DMS114 treated with DMSO at 0.1 percent for 48 hours (cell line): ENCODE measurements around the gene ANO10.
A peak's percentile ranks its signal among the peaks of the same experiment; 100 is the strongest.
"Not testable (repeated sequence)": the region's sequence is repeated elsewhere in the genome, so short reads cannot be mapped to it uniquely, and the experiment has no call there.

Experiments used
- DNase-seq: peaks from one replicate; lab custom pipeline; 2025; ENCODE audit not compliant: unreplicated experiment; lab: John Stamatoyannopoulos, UW

The ANO10 gene

DNA sequence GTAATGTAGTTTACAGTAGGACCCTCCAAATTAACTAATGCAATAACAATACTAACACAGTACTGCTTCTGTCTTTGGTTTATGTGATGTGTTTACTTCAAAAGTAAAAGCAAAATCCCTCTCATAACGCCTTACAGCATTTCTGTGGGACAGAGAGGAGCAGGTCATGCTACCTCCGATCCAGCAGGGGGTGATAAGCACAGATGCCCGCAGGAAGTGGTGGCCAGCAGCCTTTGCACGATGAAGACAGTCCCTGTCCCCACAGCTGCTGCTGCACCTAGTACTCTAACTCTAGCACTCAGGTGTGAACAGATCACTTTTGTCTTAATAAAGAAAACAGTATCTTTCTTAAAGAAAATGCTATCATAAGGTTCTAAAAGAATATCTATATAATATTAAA is 38.3 kb downstream of the ANO10 start:
- no peak for DNase-seq

DNA sequence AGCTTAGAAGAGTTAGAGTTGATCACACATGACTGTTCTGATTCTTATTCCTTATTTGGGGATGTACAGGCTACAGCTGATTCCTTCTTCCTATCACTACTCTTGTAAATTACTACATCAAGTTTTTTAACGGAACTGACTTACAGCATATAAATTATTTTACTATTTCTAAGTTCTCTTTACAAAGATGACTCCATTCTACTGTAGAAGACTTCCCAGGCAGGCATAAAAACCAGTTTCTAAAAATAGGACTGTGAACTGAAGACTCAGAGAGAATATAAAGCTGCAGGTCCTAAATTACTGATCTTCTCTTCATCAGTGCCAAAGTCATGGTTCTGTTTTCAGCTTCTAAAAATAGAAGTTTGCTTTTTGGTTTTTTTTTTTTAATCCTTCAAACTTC is 38.9 kb downstream of the ANO10 start:
- DNase-seq: no peak

DNA sequence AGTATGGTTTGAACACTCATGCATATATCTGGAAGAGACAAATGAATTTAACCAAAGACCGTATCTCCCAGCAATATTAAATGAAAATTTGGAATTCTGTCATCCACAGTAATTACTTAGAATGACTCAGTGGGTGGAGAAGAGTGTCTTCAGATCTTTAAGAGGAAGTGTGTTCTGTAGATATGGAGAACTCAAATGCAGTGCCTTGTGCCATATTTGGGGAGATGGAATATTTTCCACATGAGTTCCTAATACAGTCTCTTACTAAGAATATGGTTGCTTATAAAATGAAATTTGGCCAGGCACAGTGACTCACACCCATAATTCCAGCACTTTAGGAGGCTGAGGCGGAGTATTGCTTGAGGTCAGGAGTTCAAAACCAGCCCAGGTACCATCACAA is 40.5 kb downstream of the ANO10 start:
- DNase-seq: no peak

DNA sequence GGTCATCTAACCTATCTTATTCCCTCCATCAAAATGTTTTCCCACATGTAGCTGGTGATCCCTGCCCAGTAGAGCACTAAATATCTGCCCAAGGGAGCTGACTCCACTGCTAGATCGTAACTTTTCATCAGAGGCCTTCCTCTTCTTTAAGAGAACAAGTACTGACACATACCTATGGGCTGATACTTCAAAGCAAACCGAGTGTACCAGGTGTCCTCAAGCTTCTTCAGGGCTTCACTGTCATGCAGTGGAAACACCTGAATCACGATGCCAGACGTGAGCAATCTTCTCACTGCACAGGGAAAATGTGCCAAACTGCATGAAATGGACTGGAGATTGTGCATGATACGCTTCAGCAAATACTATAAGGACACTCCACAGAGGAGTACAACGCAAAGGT is 41.6 kb downstream of the ANO10 start:
- DNase-seq: no peak

DNA sequence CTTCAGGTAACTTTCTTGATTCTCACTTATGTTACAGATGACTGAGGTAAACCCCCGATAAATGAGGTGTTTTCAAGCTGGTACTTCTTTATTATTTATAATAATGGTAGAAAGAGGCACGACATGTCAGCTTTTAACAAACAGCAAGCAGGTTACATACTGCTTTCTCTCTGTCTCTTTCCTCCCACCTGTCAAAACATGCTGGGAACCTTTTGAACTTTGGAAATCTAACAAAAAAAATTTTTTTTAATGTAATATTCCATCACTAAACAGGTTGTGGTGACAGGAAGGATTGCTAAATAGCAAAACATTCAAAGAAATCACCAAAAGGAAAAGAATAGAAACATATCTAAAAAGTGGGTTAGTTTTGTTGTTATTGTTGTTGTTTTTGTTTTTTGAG is 48.2 kb downstream of the ANO10 start:
- DNase-seq: no peak

DNA sequence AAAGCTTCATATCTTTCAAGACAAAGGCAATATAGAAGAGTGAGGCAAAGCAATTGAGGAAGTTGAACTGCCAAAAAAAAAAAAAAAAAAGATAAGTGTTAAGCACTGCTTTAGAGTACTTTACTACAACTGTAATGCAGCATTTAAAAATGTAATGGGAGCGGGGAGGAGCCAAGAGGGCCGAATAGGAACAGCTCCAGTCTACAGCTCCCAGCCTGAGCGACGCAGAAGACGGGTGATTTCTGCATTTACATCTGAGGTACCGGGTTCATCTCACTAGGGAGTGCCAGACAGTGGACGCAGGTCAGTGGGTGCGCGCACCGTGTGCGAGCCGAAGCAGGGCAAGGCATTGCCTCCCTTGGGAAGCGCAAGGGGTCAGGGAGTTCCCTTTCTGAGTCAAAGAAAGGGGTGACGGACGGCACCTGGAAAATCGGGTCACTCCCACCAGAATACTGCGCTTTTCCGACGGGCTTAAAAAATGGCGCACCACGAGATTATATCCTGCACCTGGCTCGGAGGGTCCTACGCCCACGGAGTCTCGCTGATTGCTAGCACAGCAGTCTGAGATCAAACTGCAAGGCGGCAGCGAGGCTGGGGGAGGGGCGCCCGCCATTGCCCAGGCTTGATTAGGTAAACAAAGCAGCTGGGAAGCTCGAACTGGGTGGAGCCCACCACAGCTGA is 56.0 kb downstream of the ANO10 start:
- not testable (repeated sequence) for DNase-seq

DNA sequence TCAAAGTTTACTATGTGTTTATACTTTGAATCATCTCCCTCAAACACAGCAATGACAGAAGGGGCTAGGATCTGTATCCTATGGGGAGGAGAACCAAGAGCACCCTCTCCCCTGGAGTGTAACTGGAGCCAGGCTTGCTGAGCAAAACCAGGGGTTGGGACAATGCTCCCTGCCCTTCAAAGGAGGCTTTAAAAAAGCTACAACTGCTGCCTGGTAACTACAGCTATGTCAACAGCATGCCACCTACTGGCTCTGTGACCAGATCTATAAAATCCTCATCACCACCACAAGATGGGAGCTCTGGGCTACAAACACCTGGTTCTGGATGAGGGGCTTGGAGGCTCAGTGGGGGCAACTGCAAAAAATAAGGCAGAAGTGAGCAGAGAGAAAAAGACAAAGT is 61.9 kb downstream of the ANO10 start:
- no peak for DNase-seq

DNA sequence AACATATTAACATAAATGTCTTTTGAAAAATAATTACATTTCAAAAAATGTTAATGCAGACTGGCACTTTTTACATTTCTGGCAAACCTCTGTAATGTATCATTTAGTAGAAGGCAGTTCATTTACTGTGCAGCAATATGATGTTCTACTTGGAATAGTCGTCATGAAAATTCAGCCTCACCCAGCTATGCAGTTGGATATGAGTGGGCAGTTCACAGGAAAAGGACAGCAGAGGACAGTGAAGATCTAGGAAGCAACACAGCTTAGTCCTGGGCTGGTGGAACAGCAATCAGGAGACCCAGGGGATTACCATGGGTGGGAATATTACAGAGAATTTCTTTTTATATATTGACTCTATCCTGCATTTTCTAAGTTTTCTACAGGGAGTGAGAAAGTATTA is 63.6 kb downstream of the ANO10 start:
- no peak for DNase-seq

DNA sequence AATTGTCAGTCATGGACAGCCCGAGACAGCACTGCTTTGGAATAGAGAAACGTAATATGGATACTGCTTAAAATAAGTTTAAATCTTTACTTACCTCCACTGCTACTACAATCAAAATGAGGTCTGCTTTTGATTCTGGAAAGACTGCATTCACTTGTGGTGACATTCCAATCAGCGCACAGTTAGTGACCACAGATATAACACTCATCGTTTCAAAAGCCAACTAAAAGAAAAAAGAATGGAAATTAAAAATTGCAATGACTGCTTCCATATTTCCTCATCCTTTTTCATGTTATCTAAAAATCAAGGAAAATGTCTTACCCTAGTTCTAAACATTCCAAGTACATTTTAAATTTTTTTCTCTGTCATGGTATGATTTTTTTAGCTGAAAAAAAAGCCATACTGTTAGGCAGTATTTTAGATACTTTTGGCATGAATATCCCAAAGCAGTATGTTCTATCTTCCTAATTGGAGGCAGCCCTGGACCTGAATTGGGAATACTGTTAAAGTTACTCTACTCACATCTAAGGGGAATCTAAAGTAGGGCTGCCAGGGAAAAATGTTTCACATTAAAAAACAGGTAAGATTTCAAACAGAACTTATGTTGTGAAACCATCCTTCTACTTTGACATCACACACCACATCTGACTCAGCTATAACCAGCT is 72.1 kb downstream of the ANO10 start:
- no peak for DNase-seq

DNA sequence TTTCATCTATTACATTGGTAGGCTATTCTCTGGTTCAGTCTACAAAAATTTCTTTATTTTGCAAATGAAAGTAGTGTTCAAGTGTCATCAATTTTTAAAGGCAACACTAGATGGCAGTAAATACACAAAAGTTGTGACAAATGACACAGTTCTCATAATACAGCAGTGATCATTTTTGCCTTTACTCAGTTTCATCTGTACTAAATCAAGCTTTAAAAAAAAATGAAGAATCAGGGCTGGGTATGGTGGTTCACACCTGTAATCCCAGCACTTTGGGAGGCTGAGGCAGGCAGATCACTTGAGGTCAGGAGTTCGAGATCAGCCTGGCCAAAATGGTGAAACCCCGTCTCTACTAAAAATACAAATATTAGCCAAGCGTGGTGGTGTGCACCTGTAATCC is 77.5 kb downstream of the ANO10 start:
- peak; percentile 55 for DNase-seq

DNA sequence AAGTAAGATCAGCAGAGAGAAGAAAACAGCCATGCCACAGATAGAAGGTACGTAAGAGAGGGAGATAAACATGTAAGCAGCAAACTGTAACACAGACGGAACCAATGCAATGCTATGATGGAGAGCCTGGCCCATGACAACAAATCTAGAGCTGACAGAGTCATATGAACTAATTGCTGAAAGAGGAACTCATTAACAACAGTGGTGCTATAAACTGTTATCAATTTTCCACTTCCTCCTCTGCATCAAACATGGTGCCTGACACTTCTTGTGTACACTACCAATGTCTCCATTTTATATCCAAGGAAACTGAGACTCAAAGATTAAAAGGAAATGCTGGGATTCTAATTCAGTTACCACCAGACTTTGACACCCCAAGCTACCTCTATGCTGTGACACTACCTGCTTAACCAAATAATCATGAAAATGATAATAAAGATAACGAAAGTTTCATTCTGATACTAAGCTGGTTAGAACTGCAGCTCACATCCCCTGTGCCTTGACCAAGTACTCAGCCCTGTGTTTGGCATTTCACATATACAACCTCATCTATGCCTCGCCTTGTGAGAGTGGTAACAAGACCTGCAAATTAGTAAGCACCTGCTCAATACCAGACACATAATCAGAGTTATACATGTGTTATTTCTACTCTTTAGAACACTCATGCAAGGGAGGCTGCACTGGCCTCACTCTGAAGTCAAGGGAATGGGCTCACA is 79.3 kb downstream of the ANO10 start:
- DNase-seq: no peak

DNA sequence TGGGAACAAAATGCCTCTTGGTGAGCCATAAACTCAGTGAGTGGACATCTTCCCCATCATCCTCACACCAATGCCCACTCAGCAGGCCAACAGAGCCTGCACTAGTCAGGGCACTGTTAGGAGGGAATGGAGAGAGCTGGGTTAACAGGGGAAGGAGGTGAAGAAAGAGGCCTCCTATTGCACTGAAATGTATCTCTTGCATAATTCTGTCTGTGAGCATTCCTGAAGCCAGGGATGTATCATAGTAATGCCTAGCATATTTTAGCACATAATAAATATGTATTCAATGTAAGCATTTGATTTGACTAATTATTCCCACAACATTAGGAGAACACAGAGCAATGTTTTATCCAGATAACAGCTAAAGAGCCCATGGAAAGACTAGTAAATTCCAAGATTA is 81.2 kb downstream of the ANO10 start:
- DNase-seq: no peak

DNA sequence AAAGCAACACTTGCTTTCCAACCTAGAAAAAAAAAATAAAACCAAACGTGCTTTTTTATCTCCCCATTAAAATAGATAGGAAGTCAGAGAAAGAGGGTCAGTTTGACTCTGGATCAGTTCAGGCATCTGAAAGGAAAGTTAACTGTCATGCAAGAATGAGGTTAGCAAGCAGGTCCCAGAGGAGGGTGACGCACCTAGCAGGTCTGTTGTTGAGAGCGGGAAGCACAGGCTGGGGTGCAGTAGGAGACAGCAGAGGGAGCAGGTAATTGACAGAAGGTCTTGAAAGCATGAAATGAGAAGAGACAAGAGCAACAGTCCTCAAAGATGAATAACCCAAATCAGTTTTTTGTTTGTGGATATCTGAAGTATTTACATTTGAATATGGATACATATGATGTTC is 82.5 kb downstream of the ANO10 start:
- no peak for DNase-seq

DNA sequence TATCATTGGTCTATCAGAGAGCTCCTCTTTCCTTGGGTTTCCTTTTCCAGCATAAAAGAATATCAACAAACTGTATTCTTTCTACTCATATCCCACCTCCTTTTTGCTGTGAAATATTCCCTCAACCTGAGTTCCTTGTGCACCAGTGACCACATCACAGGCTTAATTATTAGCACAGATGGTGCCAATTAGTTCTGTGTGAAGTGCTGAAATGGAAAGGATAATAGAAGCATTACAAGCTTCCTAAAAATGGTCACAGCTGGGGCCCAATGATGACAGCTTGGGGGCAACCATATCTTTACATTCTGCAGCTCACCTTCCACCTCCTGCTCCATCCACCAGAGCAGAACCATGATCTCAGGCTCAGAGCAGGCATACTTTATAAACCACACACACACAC is 84.6 kb downstream of the ANO10 start:
- no peak for DNase-seq

DNA sequence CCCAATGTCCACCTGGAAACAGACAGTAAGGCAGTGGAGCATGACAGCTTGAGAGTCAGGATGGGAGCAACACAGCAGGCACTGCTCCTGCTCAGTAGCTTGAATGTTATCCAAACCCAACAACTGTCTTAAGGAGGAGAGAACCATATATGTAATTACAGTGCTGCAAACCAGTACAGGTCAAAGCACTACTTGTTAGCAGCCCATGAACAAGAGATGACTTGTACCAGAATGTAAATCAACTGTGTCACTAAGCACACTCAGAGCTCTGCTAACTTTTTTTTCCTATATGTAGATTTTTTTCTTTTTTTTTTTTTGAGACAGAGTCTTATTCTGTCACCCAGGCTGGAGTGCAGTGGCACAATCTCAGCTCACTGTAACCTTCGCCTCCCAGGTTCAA is 87.1 kb downstream of the ANO10 start:
- no peak for DNase-seq

DNA sequence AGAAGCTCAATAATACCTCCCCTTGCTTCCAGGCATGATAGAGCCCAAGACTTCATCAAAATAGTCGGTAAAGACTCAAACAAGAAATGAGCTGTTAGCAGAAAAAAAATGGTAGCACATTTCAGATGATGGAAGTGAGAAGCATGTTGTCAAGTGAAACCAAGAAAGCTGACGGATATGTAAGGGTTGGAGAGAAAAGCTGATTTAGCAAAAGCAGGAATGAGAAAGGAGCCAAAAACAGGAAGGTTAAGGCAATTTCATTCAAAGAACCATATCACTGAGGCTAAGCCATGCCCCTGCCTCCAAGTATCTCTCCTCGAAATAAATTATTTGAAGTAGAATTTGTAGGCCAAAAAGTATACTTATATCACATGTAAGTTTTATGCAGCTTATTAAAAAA is 88.8 kb downstream of the ANO10 start:
- no peak for DNase-seq

DNA sequence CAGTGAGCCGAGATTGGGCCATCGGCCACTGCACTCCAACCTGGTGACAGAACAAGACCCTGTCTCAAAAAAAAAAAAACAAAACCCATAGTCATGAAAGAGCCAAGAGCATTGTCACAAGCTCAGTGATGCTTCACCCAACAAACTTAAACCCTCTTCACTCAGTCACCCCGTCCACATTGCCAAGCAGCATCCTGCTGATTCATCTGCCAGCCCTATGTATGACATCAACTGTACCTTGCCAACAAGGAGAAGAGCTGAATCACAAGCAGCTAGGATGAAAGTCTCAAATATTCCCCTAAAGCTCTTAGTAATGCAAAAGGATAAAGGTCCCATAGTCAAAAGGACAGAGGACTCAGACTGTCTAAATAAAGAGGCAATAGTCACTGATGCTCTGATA is 90.0 kb downstream of the ANO10 start:
- no peak for DNase-seq

DNA sequence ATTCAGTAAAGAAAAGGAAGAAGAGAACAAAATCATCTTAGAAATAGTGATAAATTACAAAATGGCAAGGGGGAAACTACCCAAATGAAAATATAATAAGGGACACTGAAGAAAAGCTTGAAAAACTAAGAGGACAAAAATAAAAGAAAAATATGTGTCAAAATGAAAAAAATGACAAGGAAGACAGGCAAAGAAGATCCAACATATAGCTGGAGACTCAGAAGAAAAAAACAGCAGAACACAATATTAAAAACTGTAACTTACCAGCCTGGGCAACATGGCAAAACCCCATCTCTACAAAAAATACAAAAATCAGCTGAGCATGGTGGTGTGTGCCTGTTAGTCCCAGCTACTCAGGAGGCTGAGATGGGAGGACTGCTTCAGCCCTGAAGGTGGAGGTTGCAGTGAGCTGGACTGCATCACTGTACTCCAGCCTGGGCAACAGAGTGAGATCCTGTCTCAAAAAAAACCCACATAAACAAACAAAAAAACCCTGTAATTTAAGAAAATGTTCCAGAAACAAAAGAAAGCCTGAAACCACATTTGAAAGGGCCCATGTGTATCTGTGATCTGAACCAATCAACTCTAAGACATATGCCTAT is 93.2 kb downstream of the ANO10 start:
- no peak for DNase-seq

DNA sequence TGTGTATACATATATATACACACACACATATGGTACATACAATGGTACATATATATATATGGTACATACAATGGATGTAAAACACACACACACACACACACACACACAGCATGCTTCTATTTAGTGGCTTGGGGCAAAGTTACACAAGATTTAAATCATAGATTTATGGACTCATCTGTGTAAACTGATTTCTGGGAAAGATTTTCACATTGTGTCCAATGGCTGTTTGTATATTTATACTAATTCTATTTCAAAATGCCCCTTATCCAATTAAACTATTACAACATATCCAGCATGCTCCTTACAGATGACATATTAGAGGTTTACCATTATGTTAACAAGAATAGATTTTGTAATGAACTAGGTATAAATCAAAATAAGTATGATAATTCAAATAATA is 94.9 kb downstream of the ANO10 start:
- no peak for DNase-seq

DNA sequence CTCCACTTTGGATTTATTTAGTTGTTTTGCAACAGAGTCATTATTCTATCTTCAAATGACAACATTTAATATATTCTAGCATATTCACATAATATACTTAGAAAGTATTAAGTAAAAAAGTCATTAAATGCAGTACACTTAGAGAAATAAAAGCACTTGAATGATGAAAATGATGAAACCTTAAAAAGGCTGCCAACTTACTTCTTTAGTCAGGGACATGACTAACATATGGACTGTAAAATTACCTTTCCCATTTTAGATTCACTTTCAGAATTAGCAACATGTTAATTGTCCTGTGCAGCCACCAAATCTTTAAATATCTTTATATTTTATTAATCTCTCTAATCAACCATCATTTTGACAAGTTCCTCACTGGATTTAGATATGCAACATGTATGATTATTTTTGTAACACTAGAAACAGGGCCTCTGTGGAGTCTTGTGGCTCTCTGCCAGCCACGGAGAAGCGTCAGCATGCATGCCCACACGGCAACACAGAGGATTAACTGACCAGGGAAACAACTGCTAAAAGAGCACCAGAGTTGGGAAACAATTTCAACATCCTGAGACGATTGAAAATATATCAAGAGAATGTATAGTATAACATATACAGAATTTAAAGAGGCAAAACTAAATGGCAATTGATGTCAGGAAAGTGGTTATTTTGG is 95.7 kb downstream of the ANO10 start:
- no peak for DNase-seq

DNA sequence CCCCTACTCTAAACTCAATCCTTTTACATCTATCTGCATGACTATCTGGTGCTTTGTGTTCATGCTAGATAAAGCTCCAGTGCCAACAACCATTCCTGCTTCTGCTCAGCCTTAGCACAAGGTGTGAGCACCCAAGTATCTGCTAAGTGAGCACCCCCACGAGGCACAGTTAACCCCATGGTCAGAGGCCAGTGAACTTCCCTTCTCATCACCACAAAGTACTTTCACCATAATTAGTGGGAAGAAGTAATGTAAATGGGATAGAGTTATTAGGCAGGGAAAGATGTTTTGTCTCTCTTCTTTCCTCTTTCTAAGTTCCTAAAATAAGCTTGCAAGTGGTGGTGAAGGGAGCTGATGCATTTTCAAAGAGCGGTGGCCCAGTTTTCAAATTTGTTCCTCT is 96.4 kb downstream of the ANO10 start:
- no peak for DNase-seq
